GM12872 (cell line): ENCODE results near the gene OR5AS1.

Source experiments
- CTCF ChIP-seq: IDR thresholded peaks from 3 replicates; pipeline ENCODE4 v1.5.1; 2011; ENCODE audit warnings: low read depth, mild to moderate bottlenecking, low read length, moderate library complexity; ENCODE audit not compliant: insufficient read depth

OR5AS1 gene

GRCh38 chr11:56027354-56027753 is at the start of gene OR5AS1:
OR5AS1 (plus strand) TSS chr11:56027654; CDS start chr11:56030419, 2,765 bp downstream.
- TF ChIP-seq CTCF, result no peak

- no peak for TF ChIP-seq CTCF
These were observed 32.9 kb upstream of the OR5AS1 start, which contains the start of gene OR5F1 for GRCh38 chr11:55994525-55994924. OR5F1 (minus strand) TSS chr11:55994625; CDS start chr11:55994625, 0 bp downstream.

GRCh38 chr11:56010716-56011115 is 16.7 kb upstream of the OR5AS1 start:
- no peak for TF ChIP-seq CTCF

- TF ChIP-seq CTCF, result no peak
These were observed 13.6 kb upstream of the OR5AS1 start for GRCh38 chr11:56013805-56014204.

GRCh38 chr11:56045538-56045937 is 18.1 kb downstream of the OR5AS1 start:
- TF ChIP-seq CTCF, result no peak

- TF ChIP-seq CTCF, result no peak
These were observed 21.0 kb downstream of the OR5AS1 start for GRCh38 chr11:56048480-56048879.

GRCh38 chr11:56049487-56049886 is 22.0 kb downstream of the OR5AS1 start:
- TF ChIP-seq CTCF, result no peak

- TF ChIP-seq CTCF, result no peak
These were observed 39.5 kb downstream of the OR5AS1 start for GRCh38 chr11:56066980-56067379.
